GM18867 (cell line): ENCODE measurements around the gene PRLHR.

Experiments
- ATAC-seq: cut with Tn5 transposase; IDR thresholded peaks from one replicate; pipeline ENCODE4 v1.9.1; 2021; ENCODE audit warnings: mild to moderate bottlenecking, moderate library complexity; ENCODE audit not compliant: unreplicated experiment

PRLHR gene

GRCh38 chr10:118587881-118588651 lies 7.4 kb downstream of the PRLHR start:
- no peak for ATAC-seq

GRCh38 chr10:118586911-118587310 lies 8.5 kb downstream of the PRLHR start:
- ATAC-seq = no peak

- ATAC-seq = no peak
Measured at GRCh38 chr10:118585794-118586193, 9.7 kb downstream of the PRLHR start.

GRCh38 chr10:118585234-118585633 lies 10.2 kb downstream of the PRLHR start:
- ATAC-seq = no peak

- ATAC-seq = no peak
Measured at GRCh38 chr10:118584181-118584954, 11.1 kb downstream of the PRLHR start.

GRCh38 chr10:118583611-118584010 lies 11.8 kb downstream of the PRLHR start:
- ATAC-seq = no peak

- no peak for ATAC-seq
Measured at GRCh38 chr10:118582511-118582910, 12.9 kb downstream of the PRLHR start.

- no peak for ATAC-seq
Measured at GRCh38 chr10:118581340-118581739, 14.1 kb downstream of the PRLHR start.

GRCh38 chr10:118580702-118581101 lies 14.7 kb downstream of the PRLHR start:
- ATAC-seq = no peak

GRCh38 chr10:118573512-118573911 lies 21.9 kb downstream of the PRLHR start:
- no peak for ATAC-seq

- no peak for ATAC-seq
Measured at GRCh38 chr10:118572256-118573041, 23.0 kb downstream of the PRLHR start.

GRCh38 chr10:118571123-118571522 lies 24.3 kb downstream of the PRLHR start:
- no peak for ATAC-seq

GRCh38 chr10:118570591-118570990 lies 24.9 kb downstream of the PRLHR start:
- ATAC-seq = no peak

GRCh38 chr10:118569882-118570252 lies 25.6 kb downstream of the PRLHR start:
- no peak for ATAC-seq

GRCh38 chr10:118569241-118569881 lies 26.1 kb downstream of the PRLHR start:
- ATAC-seq = no peak

GRCh38 chr10:118568327-118568848 lies 27.1 kb downstream of the PRLHR start:
- ATAC-seq = peak; percentile 65

- no peak for ATAC-seq
Measured at GRCh38 chr10:118567701-118568248, 27.7 kb downstream of the PRLHR start.

GRCh38 chr10:118566911-118567310 lies 28.5 kb downstream of the PRLHR start:
- no peak for ATAC-seq

GRCh38 chr10:118565301-118566075 lies 30.0 kb downstream of the PRLHR start:
- no peak for ATAC-seq

- no peak for ATAC-seq
Measured at GRCh38 chr10:118564652-118565051, 30.8 kb downstream of the PRLHR start.
